A549 treated with RU486 at 1 μM for 4 hours (cell line): ENCODE measurements around the gene LCE1D. TPM values are rescaled to one million over a fixed set of nuclear protein-coding genes. Genes with fewer than 3 reads are reported as not detected.

Experiments
- total RNA-seq: library from RNA; stranded (reverse); fragments of 200-300 nt; extraction: Qiagen RNA extraction; gene quantifications from 5 replicates; pipeline ENCODE4 v1.2.3, GENCODE V29; 2022; ENCODE audit warnings: low read depth

Gene LCE1D
- total RNA-seq = not detected in 5 replicates

DNA sequence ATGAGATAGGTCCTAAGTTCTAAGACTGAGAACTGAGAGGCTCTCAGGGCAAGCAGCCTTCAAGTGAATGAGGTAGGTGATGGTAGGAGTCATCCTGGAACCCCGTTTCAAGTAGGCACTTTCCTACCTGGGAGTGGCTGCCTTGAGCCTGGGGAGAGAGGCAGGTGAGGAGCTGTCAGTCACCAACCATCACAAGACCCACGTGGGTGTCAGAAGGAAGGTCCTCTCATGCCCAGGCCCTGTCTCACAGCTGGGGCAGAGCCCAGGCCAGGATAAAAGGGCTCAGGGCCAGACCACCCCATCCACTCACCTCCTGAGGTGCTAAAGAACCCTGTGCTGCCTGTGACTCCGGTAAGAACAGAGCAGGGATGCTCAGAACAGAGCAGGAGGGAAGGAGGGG lies at the start of gene LCE1D:
TSS of gene LCE1D (plus strand) at position 301 of the 400 bp plus-strand sequence. CDS start 1,074 bp downstream, outside the sequence.

DNA sequence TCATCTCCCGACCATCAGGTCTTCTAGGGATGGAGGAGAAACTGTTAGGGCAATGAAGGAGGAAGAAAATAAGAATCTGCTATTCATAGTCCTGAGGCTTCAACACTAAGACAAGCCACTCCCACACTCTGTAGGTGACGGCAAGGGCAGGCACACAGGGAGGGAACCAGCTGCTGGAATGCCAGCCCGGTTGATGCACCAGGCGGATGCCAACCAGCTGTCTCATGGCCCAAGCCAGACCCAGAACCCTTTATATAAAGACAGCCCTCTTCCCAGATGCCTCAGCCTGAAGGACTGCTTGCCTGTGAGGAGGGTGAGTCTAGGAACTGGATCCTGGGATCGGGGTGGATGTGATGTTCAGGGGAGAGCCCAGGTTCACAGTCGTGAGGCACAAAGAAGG lies 38.8 kb upstream of the LCE1D start, which contains the start of gene KPRP:
TSS of gene KPRP (plus strand) at position 279 of the 400 bp plus-strand sequence. CDS start 1,564 bp downstream, outside the sequence.

GRCh38 chr1:152774875-152775274 lies 21.6 kb upstream of the LCE1D start, which contains the start of gene LCE1F:
Gene LCE1F (plus strand): TSS chr1:152775140. CDS start chr1:152776372, 1,232 bp downstream.

DNA sequence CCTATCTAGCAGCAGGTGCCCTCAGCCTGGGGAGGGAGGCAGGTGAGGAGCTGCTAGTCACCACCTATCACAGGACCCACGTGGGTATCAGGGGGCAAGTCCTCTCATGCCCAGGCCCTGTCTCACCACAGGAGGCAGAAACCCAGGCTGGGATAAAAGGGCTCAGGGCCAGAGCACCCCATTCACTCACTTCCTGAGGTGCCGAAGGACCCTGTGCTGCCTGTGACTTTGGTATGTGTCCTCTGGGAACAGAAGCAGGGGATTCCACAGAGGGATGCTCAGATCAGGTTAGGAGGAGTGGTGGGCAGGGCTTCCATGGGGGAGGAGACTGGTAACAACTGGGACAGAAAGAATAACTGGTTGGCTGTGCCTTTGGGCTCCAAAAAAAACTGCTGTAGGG lies 10.4 kb upstream of the LCE1D start, which contains the start of gene LCE1E:
TSS of gene LCE1E (plus strand) at position 181 of the 400 bp plus-strand sequence. CDS start 1,043 bp downstream, outside the sequence.

GRCh38 chr1:152806576-152806975 lies 10.1 kb downstream of the LCE1D start, which contains the start of gene LCE1C:
Gene LCE1C (minus strand): TSS chr1:152806651. CDS start chr1:152805478, 1,173 bp downstream.

GRCh38 chr1:152811671-152812070 lies 15.2 kb downstream of the LCE1D start, which contains the start of gene LCE1B:
Gene LCE1B (plus strand): TSS chr1:152811971. CDS start chr1:152812447, 476 bp downstream.

GRCh38 chr1:152827173-152827572 lies 30.7 kb downstream of the LCE1D start, which contains the start of gene LCE1A:
Gene LCE1A (plus strand): TSS chr1:152827473. CDS start chr1:152827473, 0 bp downstream.

DNA sequence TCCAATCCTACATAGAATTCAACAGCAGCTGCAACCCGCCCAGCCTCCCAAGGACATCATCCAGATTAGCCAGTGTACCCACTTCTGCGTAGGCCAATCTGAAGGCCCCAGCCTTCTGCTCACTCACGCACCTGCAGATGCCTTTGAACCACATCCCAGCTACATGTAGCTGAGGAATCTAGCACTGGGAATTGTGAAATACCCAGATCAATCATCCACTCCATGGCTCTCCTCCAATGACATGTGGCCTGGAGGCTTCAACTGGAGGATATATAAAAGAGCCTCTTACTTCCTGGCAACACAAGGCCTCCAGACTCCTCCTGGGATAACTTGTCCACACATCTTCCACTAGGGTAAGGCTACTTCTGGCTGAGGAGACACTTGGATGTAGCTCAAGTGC lies 46.0 kb downstream of the LCE1D start, which contains the start of gene LCE6A:
TSS of gene LCE6A (plus strand) at position 301 of the 400 bp plus-strand sequence. CDS start 665 bp downstream, outside the sequence.

Other genes starting within 250 kb of the LCE1D start
- 0.30 TPM in 1 of 5 replicates, not detected in the others for gene LCE3E, start 229.9 kb upstream of the LCE1D start, total RNA-seq
- gene LCE3D, start 216.2 kb upstream of the LCE1D start, total RNA-seq = 0.96 to 1.3 TPM (median 0.97 TPM) in 3 of 5 replicates, not detected in the others
- gene LCE3C, start 196.5 kb upstream of the LCE1D start, total RNA-seq = not detected in 5 replicates
- gene LCE3B, start 182.9 kb upstream of the LCE1D start, total RNA-seq = not detected in 5 replicates
- not detected in 5 replicates for gene LCE3A, start 173.6 kb upstream of the LCE1D start, total RNA-seq
- not detected in 5 replicates for gene LCE2D, start 133.3 kb upstream of the LCE1D start, total RNA-seq
- not detected in 5 replicates for gene LCE2C, start 121.4 kb upstream of the LCE1D start, total RNA-seq
- gene LCE2B, start 110.6 kb upstream of the LCE1D start, total RNA-seq = not detected in 5 replicates
- gene LCE2A, start 98.4 kb upstream of the LCE1D start, total RNA-seq = not detected in 5 replicates
- gene LCE4A, start 88.6 kb upstream of the LCE1D start, total RNA-seq = not detected in 5 replicates
- not detected in 5 replicates for gene KPRP, start 38.7 kb upstream of the LCE1D start, total RNA-seq
- gene LCE1F, start 21.6 kb upstream of the LCE1D start, total RNA-seq = not detected in 5 replicates
- 0.14 TPM in 1 of 5 replicates, not detected in the others for gene LCE1E, start 10.5 kb upstream of the LCE1D start, total RNA-seq
- not detected in 5 replicates for gene LCE1C, start 9.9 kb downstream of the LCE1D start, total RNA-seq
- gene LCE1B, start 15.2 kb downstream of the LCE1D start, total RNA-seq = not detected in 5 replicates
- not detected in 5 replicates for gene LCE1A, start 30.8 kb downstream of the LCE1D start, total RNA-seq
- gene LCE6A, start 46.1 kb downstream of the LCE1D start, total RNA-seq = not detected in 5 replicates
- not detected in 5 replicates for gene LCE7A, start 63.3 kb downstream of the LCE1D start, total RNA-seq
- gene SMCP, start 81.6 kb downstream of the LCE1D start, total RNA-seq = not detected in 5 replicates
- 0.08 TPM in 1 of 5 replicates, not detected in the others for gene IVL, start 111.8 kb downstream of the LCE1D start, total RNA-seq
- gene SPRR5, start 150.5 kb downstream of the LCE1D start, total RNA-seq = not detected in 5 replicates
- gene SPRR4, start 173.9 kb downstream of the LCE1D start, total RNA-seq = not detected in 5 replicates
- gene SPRR1A, start 187.4 kb downstream of the LCE1D start, total RNA-seq = not detected in 5 replicates
- gene SPRR3, start 205.0 kb downstream of the LCE1D start, total RNA-seq = not detected in 5 replicates
- not detected in 5 replicates for gene SPRR1B, start 234.5 kb downstream of the LCE1D start, total RNA-seq
- gene SPRR2D, start 244.4 kb downstream of the LCE1D start, total RNA-seq = not detected in 5 replicates